Type B pancreatic cell (in vitro differentiated cells): ENCODE measurements around the gene ANTXRL. TPM values are rescaled to one million over a fixed set of nuclear protein-coding genes. Genes with fewer than 3 reads are reported as not detected.
A peak's percentile ranks its signal among the peaks of the same experiment; 100 is the strongest.
"Not testable (repeated sequence)": the region's sequence is repeated elsewhere in the genome, so short reads cannot be mapped to it uniquely, and the experiment has no call there.

Experiments
- DNase-seq: peaks from one replicate; pipeline ENCODE4 v3.0.0; 2021; ENCODE audit warnings: mixed read lengths; ENCODE audit not compliant: unreplicated experiment; ENCODE audit errors: extremely low spot score
- H3K27ac Mint-ChIP-seq: 2 replicates; pipeline ENCODE4 v1.8.0; 2021; ENCODE audit warnings: mild to moderate bottlenecking, mixed read lengths
- H3K27me3 Mint-ChIP-seq: 2 replicates; pipeline ENCODE4 v1.8.0; 2021; ENCODE audit warnings: mixed read lengths
- H3K36me3 Mint-ChIP-seq: 2 replicates; pipeline ENCODE4 v1.8.0; 2021; ENCODE audit warnings: mixed read lengths
- H3K4me1 Mint-ChIP-seq: one replicate; pipeline ENCODE4 v1.8.0; 2021; ENCODE audit warnings: mixed read lengths; ENCODE audit not compliant: unreplicated experiment
- H3K4me3 Mint-ChIP-seq: 2 replicates; pipeline ENCODE4 v1.8.0; 2021; ENCODE audit warnings: mild to moderate bottlenecking, mixed read lengths
- H3K9me3 Mint-ChIP-seq: 2 replicates; pipeline ENCODE4 v1.8.0; 2021; ENCODE audit warnings: mixed read lengths
- CTCF ChIP-seq: fragments of 200-600 bp; sonication (generic); conservative IDR thresholded peaks from 2 replicates; pipeline ENCODE4 v1.5.0; 2021; ENCODE audit warnings: antibody characterized with exemption, mild to moderate bottlenecking
- total RNA-seq: library from RNA; stranded (reverse); gene quantifications from 2 replicates; pipeline ENCODE4 v1.2.1, GENCODE V29; 2021; ENCODE audit warnings: low replicate concordance

Gene ANTXRL
- total RNA-seq, 1 donor from 2014 or later, result not detected

GRCh38 chr10:46301721-46302479 lies 15.1 kb downstream of the ANTXRL start:
- H3K4me3 Mint-ChIP-seq, result no peak overlapping the region
- no peaks in the 10 kb centered on the region for H3K9me3 Mint-ChIP-seq
- peak; percentile 44 for DNase-seq
- H3K36me3 Mint-ChIP-seq, result no peaks in the 10 kb centered on the region
- H3K27me3 Mint-ChIP-seq, result no peaks in the 10 kb centered on the region
- H3K4me1 Mint-ChIP-seq, result peaks cover 7% of the 10 kb centered on the region
- TF ChIP-seq CTCF, result no peak
- no peak overlapping the region for H3K27ac Mint-ChIP-seq

- H3K27me3 Mint-ChIP-seq, H3K4me3 Mint-ChIP-seq, H3K27ac Mint-ChIP-seq, H3K36me3 Mint-ChIP-seq, H3K4me1 Mint-ChIP-seq, H3K9me3 Mint-ChIP-seq: not testable (repeated sequence)
- DNase-seq, result peak; percentile 52
Observed at GRCh38 chr10:46302765-46303352, 16.1 kb downstream of the ANTXRL start.

- H3K36me3 Mint-ChIP-seq, result no peaks in the 10 kb centered on the region
- DNase-seq, result no peak
- H3K9me3 Mint-ChIP-seq, result no peaks in the 10 kb centered on the region
- no peak for TF ChIP-seq CTCF
- H3K27me3 Mint-ChIP-seq, result no peaks in the 10 kb centered on the region
- no peak overlapping the region for H3K27ac Mint-ChIP-seq
- H3K4me3 Mint-ChIP-seq, result no peak overlapping the region
- peaks cover 7% of the 10 kb centered on the region for H3K4me1 Mint-ChIP-seq
Observed at GRCh38 chr10:46304062-46304461, 17.3 kb downstream of the ANTXRL start.

- H3K9me3 Mint-ChIP-seq, H3K36me3 Mint-ChIP-seq, H3K27me3 Mint-ChIP-seq, H3K4me1 Mint-ChIP-seq, H3K27ac Mint-ChIP-seq, DNase-seq, H3K4me3 Mint-ChIP-seq: not testable (repeated sequence)
Observed at GRCh38 chr10:46304671-46305070, 17.9 kb downstream of the ANTXRL start.

GRCh38 chr10:46305079-46305818 lies 18.5 kb downstream of the ANTXRL start:
- DNase-seq, result no peak
- Mint-ChIP-seq H3K4me1 (peaks cover 7% of the 10 kb centered on the region), H3K36me3 (no peaks in the 10 kb centered on the region), H3K9me3 (no peaks in the 10 kb centered on the region), H3K4me3 (no peak overlapping the region), H3K27me3 (no peaks in the 10 kb centered on the region), H3K27ac (no peak overlapping the region)
- TF ChIP-seq CTCF, result no peak

GRCh38 chr10:46305986-46306385 lies 19.2 kb downstream of the ANTXRL start:
- Mint-ChIP-seq H3K36me3 (no peaks in the 10 kb centered on the region), H3K27me3 (no peaks in the 10 kb centered on the region), H3K27ac (no peak overlapping the region), H3K9me3 (no peaks in the 10 kb centered on the region), H3K4me1 (peaks cover 3% of the 10 kb centered on the region), H3K4me3 (no peak overlapping the region)
- no peak for DNase-seq
- no peak for TF ChIP-seq CTCF
